Body of pancreas (tissue), 4 donors: Measurements from ENCODE around the gene GDF7.

Source experiments
- CTCF ChIP-seq, 7 experiments: fragments of 450-650 bp in 4 of 7; fragments of 200-600 bp in 3 of 7; sonication (generic) in 3 of 7; IDR thresholded peaks; one replicate each; pipeline ENCODE4 v1.5.1; 2016 to 2019; ENCODE audit warnings: antibody characterized with exemption in 7 of 7
- POLR2A ChIP-seq, 3 donors: fragments of 450-650 bp; IDR thresholded peaks; one replicate each; pipeline ENCODE4 v1.6.1; 2016; ENCODE audit warnings: antibody characterized with exemption in 3 of 3, mild to moderate bottlenecking in 2 of 3

GRCh38 chr2:20650393-20650876, 16.5 kb upstream of the GDF7 start:
- no peak for TF ChIP-seq POLR2A (IDR thresholded peaks at IDR 0.05)
- no peak for TF ChIP-seq CTCF (IDR thresholded peaks at IDR 0.05)
